Lower leg skin (tissue), 3 donors: ENCODE data around the gene MYO1E.

Experiments
- CTCF ChIP-seq, 3 donors: fragments of 450-650 bp; IDR thresholded peaks; one replicate each; pipeline ENCODE4 v1.5.1; 2016; ENCODE audit warnings: antibody characterized with exemption in 3 of 3, mild to moderate bottlenecking in 3 of 3, moderate library complexity in 2 of 3
- POLR2A ChIP-seq, 2 donors: fragments of 450-650 bp; IDR thresholded peaks; one replicate each; pipeline ENCODE4 v1.6.1; 2016 to 2017; ENCODE audit warnings: antibody characterized with exemption in 2 of 2, mild to moderate bottlenecking in 1 of 2, moderate library complexity in 1 of 2

- no peak for TF ChIP-seq POLR2A (IDR thresholded peaks at IDR 0.05)
- TF ChIP-seq CTCF (IDR thresholded peaks at IDR 0.05): no peak
Observed at GRCh38 chr15:59157396-59157795, 215.3 kb downstream of the MYO1E start.
